Spleen (tissue), 11 donors: ENCODE measurements around the gene FAHD1. TPM values are rescaled to one million over a fixed set of nuclear protein-coding genes. Genes with fewer than 3 reads are reported as not detected.

Experiments
- DNase-seq: peaks from one replicate; pipeline ENCODE4 v3.0.0-alpha.2; 2020
- H3K27ac ChIP-seq, 8 donors: fragments of 200-600 bp; sonication (generic) in 7 of 8; 1 replicate in 4 of 8; 2 replicates in 4 of 8; pipeline versions ENCODE4 v1.5.0 to v1.8.0; 2016 to 2021; ENCODE audit warnings: inconsistent platforms in 4 of 8, mild to moderate bottlenecking in 4 of 8, moderate library complexity in 1 of 8
- H3K27me3 ChIP-seq, 7 donors: fragments of 200-600 bp; sonication (generic) in 6 of 7; replicated peaks in 1 of 7; 1 replicate in 4 of 7; 2 replicates in 3 of 7; pipeline versions ENCODE4 v1.5.0 to v1.8.0; 2016 to 2021; ENCODE audit warnings: inconsistent platforms in 3 of 7, mild to moderate bottlenecking in 1 of 7
- H3K36me3 ChIP-seq, 6 donors: fragments of 200-600 bp; sonication (generic) in 5 of 6; 1 replicate in 4 of 6; 2 replicates in 2 of 6; pipeline versions ENCODE4 v1.5.0 to v1.8.0; 2016 to 2021; ENCODE audit warnings: inconsistent platforms in 2 of 6
- H3K4me1 ChIP-seq, 6 donors: fragments of 200-600 bp; sonication (generic) in 5 of 6; 1 replicate in 3 of 6; 2 replicates in 3 of 6; pipeline versions ENCODE4 v1.5.0 to v1.8.0; 2016 to 2021; ENCODE audit warnings: inconsistent platforms in 3 of 6
- H3K4me3 ChIP-seq, 8 donors: fragments of 200-600 bp; sonication (generic) in 7 of 8; 1 replicate in 4 of 8; 2 replicates in 4 of 8; pipeline versions ENCODE4 v1.5.0 to v1.8.0; 2016 to 2021; ENCODE audit warnings: inconsistent platforms in 4 of 8, mild to moderate bottlenecking in 4 of 8, moderate library complexity in 2 of 8
- H3K9me3 ChIP-seq, 8 donors: fragments of 200-600 bp; sonication (generic) in 7 of 8; 1 replicate in 4 of 8; 2 replicates in 4 of 8; pipeline versions ENCODE4 v1.5.0 to v1.8.0; 2016 to 2021; ENCODE audit warnings: inconsistent platforms in 4 of 8
- CTCF ChIP-seq, 11 experiments: fragments of 200-600 bp in 7 of 11; fragments of 450-650 bp in 4 of 11; sonication (generic) in 4 of 11; IDR thresholded peaks in 8 of 11; conservative IDR thresholded peaks in 3 of 11; 1 replicate in 7 of 11; 2 replicates in 4 of 11; pipeline versions ENCODE4 v1.4.0 to v1.8.0; 2016 to 2021; ENCODE audit warnings: antibody characterized with exemption in 11 of 11, inconsistent platforms in 4 of 11, mild to moderate bottlenecking in 1 of 11
- POLR2A ChIP-seq, 3 donors: fragments of 450-650 bp; IDR thresholded peaks; one replicate each; pipeline ENCODE4 v1.5.1; 2017; ENCODE audit warnings: antibody characterized with exemption in 3 of 3, mild to moderate bottlenecking in 1 of 3
- POLR2AphosphoS5 ChIP-seq, 3 donors: sonication (generic); formaldehyde crosslinking; IDR thresholded peaks; one replicate each; pipeline ENCODE4 v1.5.1; 2017; ENCODE audit warnings: antibody characterized with exemption in 3 of 3
- WGBS, 5 donors: extraction: QIAGEN DNeasy Blood & Tissue Kit in 3 of 5; methylation state at CpG; one replicate each; pipeline versions ENCODE4 v1.1.5 to v1.1.7; 2013 to 2018; 5-methylcytosine and 5-hydroxymethylcytosine counted together
- intact Hi-C: fragments of 100-400 bp; cut with DNase I; formaldehyde crosslinking; loops from one replicate; pipeline ENCODE4 v1.15.0; 2023; ENCODE audit warnings: low total_unique reads
- polyA plus RNA-seq, 3 donors: library from polyadenylated mRNA; stranded (reverse); fragments of 200-250 nt; gene quantifications; one replicate each; pipeline ENCODE4 v1.2.1, GENCODE V29; 2013
- total RNA-seq, 7 donors: library from RNA; depleted of rRNA in 3 of 7; stranded (reverse); fragments of >200 nt in 3 of 7; fragmentation: NEBNext Ultra II Directional in 4 of 7; extraction: Animal tissue kit (Norgen Biotek cat#: 25700) in 4 of 7; gene quantifications; one replicate each; pipeline versions ENCODE4 v1.1.0 to v1.2.1, GENCODE V29; 2016 to 2021
- donor health status: healthy with polysubstance abuse.
- donor health status: DM: no; HTN: no; CAD: no; lungs with moderate emphysema.
- donor health status: DM: no; HTN: no; CAD: no.
- donor health status: Bipolar disorder and iron deficiency.
- donor health status: healthy.
- donor health status: DM: no; HTN: no; CAD: no.
- donor health status: DM: yes; HTN: yes; CAD: no.

The FAHD1 gene
- total and polyA plus RNA-seq, 10 donors = 9.5 to 34.9 (median 16.6) TPM

DNA sequence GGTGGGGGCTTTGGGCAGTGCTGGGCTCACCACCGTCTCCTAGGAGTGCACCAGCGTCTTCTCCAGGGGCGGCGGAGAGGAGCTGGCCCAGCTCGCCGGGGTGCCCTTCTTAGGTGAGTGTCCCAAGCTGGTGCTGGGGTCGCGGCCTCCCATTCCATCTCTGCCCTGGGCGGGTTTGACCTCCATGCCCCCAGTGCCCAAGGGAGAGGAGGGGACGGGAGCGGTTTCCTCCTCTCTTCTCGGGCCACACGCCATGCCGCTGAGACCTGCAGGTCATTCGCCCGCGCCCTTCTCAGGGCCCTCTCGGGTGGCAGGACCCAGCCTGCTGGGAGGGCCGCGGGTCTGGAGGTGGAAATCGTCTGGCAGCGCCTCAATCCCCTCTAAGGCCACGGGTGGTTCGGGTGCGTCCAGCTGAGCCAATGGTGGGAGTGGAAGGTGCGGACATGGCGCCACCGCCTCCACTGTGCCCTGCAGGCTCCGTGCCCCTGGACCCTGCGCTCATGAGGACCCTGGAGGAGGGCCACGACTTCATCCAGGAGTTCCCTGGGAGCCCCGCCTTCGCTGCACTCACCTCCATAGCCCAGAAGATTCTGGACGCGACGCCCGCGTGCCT is 38.8 kb upstream of the FAHD1 start:
- intact Hi-C loops = no loop called here
- WGBS, 5 donors = 88 to 94% (median 92%) methylated on average over 23 to 38 of the region's 38 CpGs
- no peak for TF ChIP-seq POLR2AphosphoS5 (IDR thresholded peaks at IDR 0.05)
- no peak for TF ChIP-seq POLR2A (IDR thresholded peaks at IDR 0.05)
- TF ChIP-seq CTCF (IDR thresholded peaks at IDR 0.05 in 8 of 11, conservative IDR thresholded peaks at IDR 0.05 in 3 of 11) = no peak
- peaks cover 0 to 82% (median 57%) of the 10 kb centered on the region in 6 donors for H3K36me3 ChIP-seq
- DNase-seq = peak; percentile 62
- H3K27me3 ChIP-seq = no peaks in the 10 kb centered on the region
- H3K4me1 ChIP-seq = peaks cover 7 to 41% (median 26%) of the 10 kb centered on the region in 6 donors
- H3K4me3 ChIP-seq = no peak overlapping the region
- no peaks in the 10 kb centered on the region for H3K9me3 ChIP-seq
- no peak overlapping the region for H3K27ac ChIP-seq

- no peaks in the 10 kb centered on the region for H3K9me3 ChIP-seq
- no peaks in the 10 kb centered on the region for H3K27me3 ChIP-seq
- H3K36me3 ChIP-seq = peaks cover 0 to 82% (median 57%) of the 10 kb centered on the region in 6 donors
- WGBS, 5 donors = 74 to 84% (median 82%) methylated on average over 8 to 19 of the region's 19 CpGs
- peak; percentile 72 for DNase-seq
- H3K27ac ChIP-seq = no peak overlapping the region
- H3K4me3 ChIP-seq = no peak overlapping the region
- no peak for TF ChIP-seq POLR2A (IDR thresholded peaks at IDR 0.05)
- no peak for TF ChIP-seq CTCF (IDR thresholded peaks at IDR 0.05 in 8 of 11, conservative IDR thresholded peaks at IDR 0.05 in 3 of 11)
- TF ChIP-seq POLR2AphosphoS5 (IDR thresholded peaks at IDR 0.05) = no peak
- intact Hi-C loops = no loop called here
- H3K4me1 ChIP-seq = peaks cover 7 to 36% (median 21%) of the 10 kb centered on the region in 6 donors
These were observed 38.3 kb upstream of the FAHD1 start for GRCh38 chr16:1788708-1789100.

- H3K4me1 ChIP-seq = peaks cover 0 to 26% (median 13%) of the 10 kb centered on the region in 6 donors
- H3K36me3 ChIP-seq = peaks cover 0 to 82% (median 57%) of the 10 kb centered on the region in 6 donors
These were observed 37.4 kb upstream of the FAHD1 start for GRCh38 chr16:1789643-1790045.

More at GRCh38 chr16:1789643-1790045, 37.4 kb upstream of the FAHD1 start:
- Histone ChIP-seq H3K9me3 (no peaks in the 10 kb centered on the region), H3K27ac (no peak overlapping the region), H3K4me3 (no peak overlapping the region), H3K27me3 (no peaks in the 10 kb centered on the region)
- TF ChIP-seq POLR2A (IDR thresholded peaks at IDR 0.05) (no peak), POLR2AphosphoS5 (IDR thresholded peaks at IDR 0.05) (peak in 1 of 3 donors; percentile 9), CTCF (IDR thresholded peaks at IDR 0.05 in 8 of 11, conservative IDR thresholded peaks at IDR 0.05 in 3 of 11) (no peak)
- 86 to 91% (median 90%) methylated on average over 14 to 25 of the region's 25 CpGs for WGBS, 5 donors
- intact Hi-C loops = no loop called here
- peak; percentile 71 for DNase-seq
